K562 (cell line): Measurements from ENCODE around the gene TMEM131. TPM values are rescaled to one million over a fixed set of nuclear protein-coding genes. Genes with fewer than 3 reads are reported as not detected.

Source experiments
- ARID1B ChIP-seq: fragments of 450-650 bp; IDR thresholded peaks from 2 replicates; pipeline ENCODE4 v1.6.1; 2016; ENCODE audit warnings: antibody characterized with exemption, mild to moderate bottlenecking, inconsistent platforms
- CEBPB ChIP-seq: fragments of 450-650 bp; IDR thresholded peaks from 2 replicates; pipeline ENCODE4 v1.6.1; 2016; ENCODE audit warnings: missing genetic modification characterization, missing compliant biosample characterization
- CREM ChIP-seq: IDR thresholded peaks from 2 replicates; pipeline ENCODE4 v1.6.1; 2014; ENCODE audit warnings: antibody characterized with exemption, low read depth
- FOXA3 ChIP-seq, 2 experiments: fragments of 450-650 bp in 1 of 2; sonication (generic) in 1 of 2; formaldehyde crosslinking; IDR thresholded peaks in 1 of 2; conservative IDR thresholded peaks in 1 of 2; 2 replicates each; pipeline versions ENCODE4 v1.4.0 to v1.8.0; 2020 to 2022; ENCODE audit warnings: mild to moderate bottlenecking in 2 of 2, missing genetic modification reagents in 1 of 2
- GATA2 ChIP-seq: sonication (generic); formaldehyde crosslinking; IDR thresholded peaks from 2 replicates; pipeline ENCODE4 v1.4.0; 2020; ENCODE audit warnings: mild to moderate bottlenecking, missing genetic modification reagents
- HDAC3 ChIP-seq: fragments of 450-650 bp; IDR thresholded peaks from 2 replicates; pipeline ENCODE4 v1.6.1; 2018; ENCODE audit warnings: borderline replicate concordance, mild to moderate bottlenecking, moderate library complexity; ENCODE audit not compliant: partially characterized antibody
- HES1 ChIP-seq: fragments of 450-650 bp; IDR thresholded peaks from 2 replicates; pipeline ENCODE4 v1.6.1; 2016; ENCODE audit warnings: low read depth, mild to moderate bottlenecking, moderate library complexity
- JUN ChIP-seq, 2 experiments: sonication (generic) in 1 of 2; formaldehyde crosslinking in 1 of 2; IDR thresholded peaks; 2 replicates each; pipeline versions ENCODE4 v1.6.1 to v1.8.0; 2012 to 2022; ENCODE audit warnings: borderline replicate concordance in 2 of 2, mild to moderate bottlenecking in 2 of 2, improper control_type of control experiment in 1 of 2, low read depth in 1 of 2, low read length in 1 of 2, missing genetic modification reagents in 1 of 2
- MTA2 ChIP-seq: fragments of 450-650 bp; IDR thresholded peaks from 2 replicates; pipeline ENCODE4 v1.6.1; 2016; ENCODE audit warnings: low read depth
- OTX1 ChIP-seq: fragments of 450-650 bp; formaldehyde crosslinking; IDR thresholded peaks from 2 replicates; pipeline ENCODE4 v1.4.0; 2022; ENCODE audit warnings: mild to moderate bottlenecking
- PKNOX1 ChIP-seq: fragments of 450-650 bp; IDR thresholded peaks from 2 replicates; pipeline ENCODE4 v1.6.1; 2016
- SMARCC2 ChIP-seq: fragments of 450-650 bp; IDR thresholded peaks from 2 replicates; pipeline ENCODE4 v1.6.1; 2017; ENCODE audit warnings: antibody characterized with exemption, moderate library complexity, mild to moderate bottlenecking, low read depth
- ZBTB40 ChIP-seq, 2 experiments: fragments of 450-650 bp in 1 of 2; sonication (generic) in 1 of 2; formaldehyde crosslinking in 1 of 2; IDR thresholded peaks; 2 replicates each; pipeline versions ENCODE4 v1.7.1 to v1.9.0; 2016 to 2022; ENCODE audit warnings: inconsistent platforms in 1 of 2, mild to moderate bottlenecking in 1 of 2, missing genetic modification reagents in 1 of 2
- ZNF354B ChIP-seq: fragments of 250-450 bp; sonication (Bioruptor Pico); IDR thresholded peaks from 2 replicates; pipeline ENCODE4 v1.4.0; 2020
- polyA plus RNA-seq, 8 experiments: library from polyadenylated mRNA; depleted of rRNA in 4 of 8; stranded (reverse) in 5 of 8; unstranded in 3 of 8; fragments of >200 nt; fragmentation: Nextera tagmentation in 2 of 8; fragmentation: Illumina TruSeq in 1 of 8; extraction: Ambion mirVana in 2 of 8; extraction: Trizol in 1 of 8; gene quantifications; 2 replicates each; pipeline versions ENCODE4 v1.2.1 to v1.2.3, GENCODE V29; 2011 to 2014; ENCODE audit warnings: inconsistent platforms in 1 of 8, missing spikeins in 1 of 8
- total RNA-seq, 7 experiments: library from RNA; depleted of rRNA in 6 of 7; stranded (reverse); fragments of >200 nt in 6 of 7; fragmentation: Illumina TruSeq in 2 of 7; extraction: Trizol in 2 of 7; gene quantifications; 2 replicates each; pipeline versions ENCODE4 v1.2.1 to v1.2.3, GENCODE V29; 2011 to 2021; ENCODE audit warnings: low replicate concordance in 1 of 7
- TF ChIP-seq, protein P1 (sequence below): sonication (generic); formaldehyde crosslinking; IDR thresholded peaks from 2 replicates; pipeline ENCODE4 v1.9.0; 2022; ENCODE audit warnings: mild to moderate bottlenecking, missing genetic modification reagents

TMEM131 gene
- total and polyA plus RNA-seq, 9 of the 15 experiments (the other 6 are each of a cell fraction or from before 2014, with no cell fraction given): 2.5 to 21.1 (median 12.4) TPM

- TF ChIP-seq ZBTB40 (IDR thresholded peaks at IDR 0.05): peak; percentile 72
- no peak for TF ChIP-seq ZBTB40 (CRISPR knock-in tag; IDR thresholded peaks at IDR 0.05)
- no peak for TF ChIP-seq OTX1 (CRISPR knock-in tag)
- peak; percentile 67; the same call in 1 of the 2 replicates for TF ChIP-seq HES1
- TF ChIP-seq HDAC3: peak; percentile 35
- TF ChIP-seq ARID1B: peak; percentile 95
- TF ChIP-seq CEBPB (tag): peak; percentile 29; the same call in 1 of the 2 replicates
- peak; percentile 9; the same call in 1 of the 2 replicates for TF ChIP-seq CREM
- TF ChIP-seq, protein P1, sequence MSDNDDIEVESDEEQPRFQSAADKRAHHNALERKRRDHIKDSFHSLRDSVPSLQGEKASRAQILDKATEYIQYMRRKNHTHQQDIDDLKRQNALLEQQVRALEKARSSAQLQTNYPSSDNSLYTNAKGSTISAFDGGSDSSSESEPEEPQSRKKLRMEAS (CRISPR knock-in tag): no peak
- TF ChIP-seq JUN (IDR thresholded peaks at IDR 0.05; ENCODE audit: borderline replicate concordance, low read depth, low read length): peak; percentile 62; the same call in 1 of the 2 replicates
- TF ChIP-seq JUN (CRISPR knock-in tag; IDR thresholded peaks at IDR 0.05; ENCODE audit: borderline replicate concordance): no peak
- peak; percentile 59 for TF ChIP-seq GATA2 (CRISPR knock-in tag)
- TF ChIP-seq FOXA3 (CRISPR knock-in tag; conservative IDR thresholded peaks at IDR 0.05 in 1 of 2, IDR thresholded peaks at IDR 0.05 in 1 of 2): 0 out of 4 replicates have a peak, but pooled peaks of 1 of the 2 experiments have one; percentile 16
- peak; percentile 97 for TF ChIP-seq SMARCC2
- TF ChIP-seq MTA2: peak; percentile 39; the same call in 1 of the 2 replicates
- TF ChIP-seq PKNOX1: peak; percentile 85
- 0 out of 2 replicates have a peak, but pooled peaks have one; percentile 14 for TF ChIP-seq ZNF354B (CRISPR knock-in tag)
Observed at GRCh38 chr2:97911206-97911921, 84.4 kb downstream of the TMEM131 start (continued).
